IMR-90 (cell line): ENCODE results near the gene OR13C5.

Experiments
- CTCF ChIP-seq: conservative IDR thresholded peaks from 2 replicates; pipeline ENCODE4 v1.5.1; 2012; ENCODE audit warnings: mild to moderate bottlenecking, low read depth, low read length, improper control_type of control experiment
- ELK1 ChIP-seq: fragments of 150-350 bp; IDR thresholded peaks from 2 replicates; pipeline ENCODE4 v1.6.1; 2016; ENCODE audit warnings: low read depth, mild to moderate bottlenecking, low read length, moderate library complexity, borderline replicate concordance

DNA sequence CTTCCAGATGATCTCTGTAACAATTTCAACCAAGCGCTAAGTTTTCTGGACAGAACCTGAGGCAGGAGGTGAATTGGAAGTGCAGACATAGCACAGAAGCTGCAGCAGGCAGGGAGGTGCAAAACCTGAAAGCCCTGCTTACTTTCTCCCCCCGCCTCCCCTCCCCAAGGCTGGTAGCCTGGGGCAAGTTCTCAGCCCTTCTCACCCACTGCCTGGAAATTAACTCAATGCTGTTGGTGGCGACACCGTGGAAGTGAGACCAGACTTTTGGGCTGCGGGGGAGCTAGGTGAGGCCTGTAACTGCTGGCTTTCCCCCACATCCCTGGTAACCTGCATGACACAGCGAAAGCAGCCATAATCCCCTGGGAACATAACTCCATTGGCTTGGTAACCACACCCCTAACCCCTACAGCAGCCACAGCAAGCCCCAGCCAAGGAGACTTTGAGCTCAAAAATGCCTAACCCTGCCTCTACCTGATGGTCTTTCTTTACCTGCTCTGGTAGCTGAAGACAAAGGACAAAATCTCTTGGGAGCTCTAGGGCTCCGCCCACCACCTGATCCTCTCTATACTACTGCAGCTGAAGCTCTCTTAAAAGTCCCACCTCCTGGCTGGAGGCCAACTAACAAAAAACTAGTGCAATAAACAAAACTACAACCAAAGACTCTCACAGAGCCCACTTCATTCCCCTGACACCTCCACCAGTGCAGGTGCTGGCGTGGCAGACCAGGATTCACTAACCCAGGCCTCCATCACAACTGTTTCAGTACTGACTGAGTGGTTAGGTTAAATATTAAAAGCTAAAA lies 42.2 kb downstream of the OR13C5 start:
- TF ChIP-seq CTCF (no peak), ELK1 (no peak)
